Erythroblast (primary cell): Measurements from ENCODE around the gene VWC2L.

Source experiments
- GATA1 ChIP-seq: IDR thresholded peaks from 2 replicates; pipeline ENCODE4 v1.6.1; 2011; ENCODE audit warnings: low read depth, mild to moderate bottlenecking, control low read depth, low read length, moderate library complexity
- POLR2A ChIP-seq: IDR thresholded peaks from 2 replicates; pipeline ENCODE4 v1.6.1; 2011; ENCODE audit warnings: mild to moderate bottlenecking, low read length

- no peak for TF ChIP-seq POLR2A
- TF ChIP-seq GATA1: no peak
Observed at GRCh38 chr2:214550786-214551185, 139.9 kb downstream of the VWC2L start.
